Measurements from ENCODE around the gene NR2C2.

DNA sequence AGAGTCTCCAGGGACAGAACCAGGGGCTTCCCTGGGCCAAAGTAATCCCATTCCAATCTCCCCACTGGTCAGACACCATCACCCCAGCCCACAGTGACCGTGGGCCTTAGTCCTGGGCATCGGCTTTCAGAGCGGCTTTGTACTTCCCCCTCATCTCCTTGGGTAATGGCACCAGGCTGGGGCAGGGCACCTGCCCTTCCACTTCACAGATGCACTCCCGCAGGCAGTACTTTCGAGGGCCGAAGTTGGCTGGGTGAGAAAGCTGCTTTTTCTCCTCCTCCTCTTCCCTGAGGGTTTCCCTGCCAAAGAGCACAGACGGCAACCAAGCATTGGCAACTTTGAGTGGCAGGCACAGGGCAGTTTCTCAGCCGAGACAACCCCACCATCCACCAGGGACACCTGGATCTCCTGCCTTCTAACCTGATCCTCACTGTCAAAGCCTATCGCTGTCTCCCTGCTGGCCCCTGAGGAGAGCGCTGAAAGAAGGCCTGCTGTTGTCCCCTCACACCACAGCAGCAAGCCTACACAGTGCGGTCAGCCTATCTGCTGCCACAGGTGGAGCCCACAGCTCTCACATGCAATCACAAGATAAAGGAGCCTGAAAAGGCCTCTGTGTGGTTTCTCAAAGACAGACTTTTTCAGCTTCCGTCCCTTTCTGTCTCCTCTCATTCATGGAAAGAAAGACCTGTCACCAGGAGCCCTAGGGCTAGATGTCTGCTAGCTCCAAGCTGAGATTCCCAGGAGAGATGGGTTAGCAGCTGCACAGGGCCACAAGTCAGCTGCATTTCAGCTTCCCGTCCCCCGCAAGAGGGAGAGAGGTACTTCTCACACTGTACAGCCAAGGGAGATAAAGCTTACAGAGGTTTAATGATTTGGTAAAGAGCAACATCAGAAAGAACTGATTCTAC lies 105.2 kb downstream of the NR2C2 start:
- TF ChIP-seq TAF1 (IDR thresholded peaks at IDR 0.05; ENCODE audit: low read depth) (no peak), CEBPB (IDR thresholded peaks at IDR 0.05) (no peak), TCF12 (IDR thresholded peaks at IDR 0.05; ENCODE audit: low read depth) (no peak), EP300 (IDR thresholded peaks at IDR 0.05; ENCODE audit: borderline replicate concordance) (no peak), YY1 (IDR thresholded peaks at IDR 0.05; ENCODE audit: low read depth) (no peak), RAD21 (IDR thresholded peaks at IDR 0.05; ENCODE audit: low read depth) (no peak)
- TF ChIP-seq, protein P1, sequence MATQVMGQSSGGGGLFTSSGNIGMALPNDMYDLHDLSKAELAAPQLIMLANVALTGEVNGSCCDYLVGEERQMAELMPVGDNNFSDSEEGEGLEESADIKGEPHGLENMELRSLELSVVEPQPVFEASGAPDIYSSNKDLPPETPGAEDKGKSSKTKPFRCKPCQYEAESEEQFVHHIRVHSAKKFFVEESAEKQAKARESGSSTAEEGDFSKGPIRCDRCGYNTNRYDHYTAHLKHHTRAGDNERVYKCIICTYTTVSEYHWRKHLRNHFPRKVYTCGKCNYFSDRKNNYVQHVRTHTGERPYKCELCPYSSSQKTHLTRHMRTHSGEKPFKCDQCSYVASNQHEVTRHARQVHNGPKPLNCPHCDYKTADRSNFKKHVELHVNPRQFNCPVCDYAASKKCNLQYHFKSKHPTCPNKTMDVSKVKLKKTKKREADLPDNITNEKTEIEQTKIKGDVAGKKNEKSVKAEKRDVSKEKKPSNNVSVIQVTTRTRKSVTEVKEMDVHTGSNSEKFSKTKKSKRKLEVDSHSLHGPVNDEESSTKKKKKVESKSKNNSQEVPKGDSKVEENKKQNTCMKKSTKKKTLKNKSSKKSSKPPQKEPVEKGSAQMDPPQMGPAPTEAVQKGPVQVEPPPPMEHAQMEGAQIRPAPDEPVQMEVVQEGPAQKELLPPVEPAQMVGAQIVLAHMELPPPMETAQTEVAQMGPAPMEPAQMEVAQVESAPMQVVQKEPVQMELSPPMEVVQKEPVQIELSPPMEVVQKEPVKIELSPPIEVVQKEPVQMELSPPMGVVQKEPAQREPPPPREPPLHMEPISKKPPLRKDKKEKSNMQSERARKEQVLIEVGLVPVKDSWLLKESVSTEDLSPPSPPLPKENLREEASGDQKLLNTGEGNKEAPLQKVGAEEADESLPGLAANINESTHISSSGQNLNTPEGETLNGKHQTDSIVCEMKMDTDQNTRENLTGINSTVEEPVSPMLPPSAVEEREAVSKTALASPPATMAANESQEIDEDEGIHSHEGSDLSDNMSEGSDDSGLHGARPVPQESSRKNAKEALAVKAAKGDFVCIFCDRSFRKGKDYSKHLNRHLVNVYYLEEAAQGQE (IDR thresholded peaks at IDR 0.05; ENCODE audit: low read depth) = no peak
- TF ChIP-seq, protein P2, sequence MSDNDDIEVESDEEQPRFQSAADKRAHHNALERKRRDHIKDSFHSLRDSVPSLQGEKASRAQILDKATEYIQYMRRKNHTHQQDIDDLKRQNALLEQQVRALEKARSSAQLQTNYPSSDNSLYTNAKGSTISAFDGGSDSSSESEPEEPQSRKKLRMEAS (IDR thresholded peaks at IDR 0.05) = no peak
